ENCODE data around the gene NAA35. TPM values are rescaled to one million over a fixed set of nuclear protein-coding genes. Genes with fewer than 3 reads are reported as not detected.

The NAA35 gene
- 10 to 100 TPM; 13.3 to 23.8 (median 14.6) TPM for total RNA-seq

GRCh38 chr9:85940832-85941621 is at the start of gene NAA35:
NAA35 (plus strand) TSS chr9:85941146; CDS start chr9:85942160, 1,014 bp downstream.
- peak; percentile 95 for DNase-seq (ENCODE audit: low spot score)
- TF ChIP-seq, protein P1, sequence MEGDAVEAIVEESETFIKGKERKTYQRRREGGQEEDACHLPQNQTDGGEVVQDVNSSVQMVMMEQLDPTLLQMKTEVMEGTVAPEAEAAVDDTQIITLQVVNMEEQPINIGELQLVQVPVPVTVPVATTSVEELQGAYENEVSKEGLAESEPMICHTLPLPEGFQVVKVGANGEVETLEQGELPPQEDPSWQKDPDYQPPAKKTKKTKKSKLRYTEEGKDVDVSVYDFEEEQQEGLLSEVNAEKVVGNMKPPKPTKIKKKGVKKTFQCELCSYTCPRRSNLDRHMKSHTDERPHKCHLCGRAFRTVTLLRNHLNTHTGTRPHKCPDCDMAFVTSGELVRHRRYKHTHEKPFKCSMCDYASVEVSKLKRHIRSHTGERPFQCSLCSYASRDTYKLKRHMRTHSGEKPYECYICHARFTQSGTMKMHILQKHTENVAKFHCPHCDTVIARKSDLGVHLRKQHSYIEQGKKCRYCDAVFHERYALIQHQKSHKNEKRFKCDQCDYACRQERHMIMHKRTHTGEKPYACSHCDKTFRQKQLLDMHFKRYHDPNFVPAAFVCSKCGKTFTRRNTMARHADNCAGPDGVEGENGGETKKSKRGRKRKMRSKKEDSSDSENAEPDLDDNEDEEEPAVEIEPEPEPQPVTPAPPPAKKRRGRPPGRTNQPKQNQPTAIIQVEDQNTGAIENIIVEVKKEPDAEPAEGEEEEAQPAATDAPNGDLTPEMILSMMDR (IDR thresholded peaks at IDR 0.05), result no peak
- peak; percentile 98 for ATAC-seq (ENCODE audit: low FRiP score)

DNA sequence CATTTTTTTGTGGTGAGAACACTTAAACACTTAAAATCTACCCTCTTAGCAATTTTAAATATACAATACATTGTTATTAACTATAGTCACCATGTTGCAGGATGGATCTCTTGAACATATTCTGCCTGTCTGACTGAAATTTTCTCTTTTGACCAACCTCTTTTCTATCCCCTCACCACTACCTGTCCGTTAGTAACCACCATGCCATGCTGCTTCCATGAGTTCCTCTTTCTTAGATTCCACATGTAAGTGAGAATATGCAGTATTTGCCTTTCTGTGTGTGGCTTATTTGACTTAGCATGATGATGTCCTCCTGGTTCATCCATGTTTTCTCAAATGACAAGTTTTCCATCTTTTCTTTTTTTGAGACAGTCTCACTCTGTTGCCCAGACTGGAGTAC is 48.5 kb upstream of the NAA35 start:
- ATAC-seq (ENCODE audit: low FRiP score) (no peak), DNase-seq (ENCODE audit: low spot score) (no peak)
- TF ChIP-seq, protein P1 (IDR thresholded peaks at IDR 0.05), result no peak

- ATAC-seq (ENCODE audit: low FRiP score), result no peak
- TF ChIP-seq, protein P1 (IDR thresholded peaks at IDR 0.05), result no peak
- DNase-seq (ENCODE audit: low spot score), result no peak
These were observed 45.3 kb upstream of the NAA35 start for GRCh38 chr9:85895685-85896084.

DNA sequence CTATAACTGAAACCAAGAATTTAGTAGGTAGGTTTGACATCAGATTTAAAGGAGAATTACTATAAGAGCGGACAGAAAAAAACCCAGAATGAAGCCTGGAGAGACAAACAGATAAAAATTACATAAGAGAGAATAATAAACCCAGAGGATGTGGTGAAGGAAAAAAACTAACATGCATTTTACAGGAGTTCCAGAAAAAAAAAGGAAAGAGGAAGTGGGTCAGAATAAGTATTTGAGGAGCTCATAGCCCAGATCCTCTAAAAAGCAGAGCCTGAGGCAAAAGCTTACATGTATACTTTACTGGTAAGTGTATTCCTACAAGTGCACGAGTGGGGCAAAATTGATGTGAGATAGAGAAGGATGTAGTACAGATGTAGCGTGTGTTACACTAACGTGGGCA is 43.1 kb upstream of the NAA35 start:
- TF ChIP-seq, protein P1 (IDR thresholded peaks at IDR 0.05), result no peak
- ATAC-seq (ENCODE audit: low FRiP score) (no peak), DNase-seq (ENCODE audit: low spot score) (no peak)

- TF ChIP-seq, protein P1 (IDR thresholded peaks at IDR 0.05), result no peak
- no peak for ATAC-seq (ENCODE audit: low FRiP score)
- no peak for DNase-seq (ENCODE audit: low spot score)
These were observed 42.6 kb upstream of the NAA35 start for GRCh38 chr9:85898332-85898731.

DNA sequence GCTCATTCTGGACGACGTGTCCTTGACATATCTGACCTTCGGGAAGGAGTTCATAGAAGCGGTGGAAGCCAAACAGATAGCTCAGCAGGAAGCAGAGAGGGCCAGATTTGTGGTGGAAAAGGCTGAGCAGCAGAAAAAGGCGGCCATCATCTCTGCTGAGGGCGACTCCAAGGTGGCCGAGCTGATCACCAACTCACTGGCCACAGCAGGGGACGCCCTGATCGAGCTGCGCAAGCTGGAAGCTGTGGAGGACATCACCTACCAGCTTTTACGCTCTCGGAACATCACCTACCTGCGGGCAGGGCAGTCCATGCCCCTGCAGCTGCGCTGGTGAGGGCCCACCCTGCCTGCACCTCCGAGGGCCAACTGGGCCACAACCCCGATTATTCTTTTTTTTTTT is 41.6 kb upstream of the NAA35 start:
- ATAC-seq (ENCODE audit: low FRiP score) (no peak), DNase-seq (ENCODE audit: low spot score) (no peak)
- TF ChIP-seq, protein P1 (IDR thresholded peaks at IDR 0.05), result no peak
